Upper lobe of left lung (tissue), 6 donors: ENCODE data around the gene PFAS. TPM values are rescaled to one million over a fixed set of nuclear protein-coding genes. Genes with fewer than 3 reads are reported as not detected.

Experiments used
- ATAC-seq, 2 donors: fragments of 200-7000 bp; cut with Tn5 transposase; one replicate each; pipeline ENCODE4 v1.9.1; 2022; ENCODE audit warnings: mild to moderate bottlenecking in 2 of 2, moderate library complexity in 2 of 2; ENCODE audit not compliant: low FRiP score in 2 of 2
- DNase-seq, 2 donors: peaks; one replicate each; pipeline ENCODE4 v3.0.0-alpha.2; 2019 to 2020
- H3K27ac ChIP-seq, 4 donors: fragments of 200-600 bp; sonication (generic); one replicate each; pipeline ENCODE4 v1.5.1; 2016 to 2019
- H3K27me3 ChIP-seq, 4 donors: fragments of 200-600 bp; sonication (generic); one replicate each; pipeline ENCODE4 v1.5.1; 2017 to 2019
- H3K36me3 ChIP-seq, 4 donors: fragments of 200-600 bp; sonication (generic); one replicate each; pipeline ENCODE4 v1.5.1; 2016 to 2019
- H3K4me1 ChIP-seq, 4 donors: fragments of 200-600 bp; sonication (generic); one replicate each; pipeline ENCODE4 v1.5.1; 2018 to 2019
- H3K4me3 ChIP-seq, 4 donors: fragments of 200-600 bp; sonication (generic); one replicate each; pipeline ENCODE4 v1.5.1; 2017 to 2019; ENCODE audit warnings: mild to moderate bottlenecking in 2 of 4, moderate library complexity in 1 of 4
- H3K9me3 ChIP-seq, 4 donors: fragments of 200-600 bp; sonication (generic); one replicate each; pipeline ENCODE4 v1.5.1; 2018 to 2019
- CTCF ChIP-seq, 6 experiments: fragments of 450-650 bp in 4 of 6; fragments of 200-600 bp in 2 of 6; sonication (generic) in 2 of 6; IDR thresholded peaks; one replicate each; pipeline ENCODE4 v1.5.1; 2016 to 2019; ENCODE audit warnings: antibody characterized with exemption in 6 of 6
- EP300 ChIP-seq, 4 donors: sonication (generic); formaldehyde crosslinking; IDR thresholded peaks; one replicate each; pipeline ENCODE4 v1.5.1; 2017; ENCODE audit warnings: antibody characterized with exemption in 4 of 4, control low read depth in 2 of 4
- POLR2A ChIP-seq, 4 donors: fragments of 450-650 bp; IDR thresholded peaks; one replicate each; pipeline ENCODE4 v1.5.1; 2016 to 2017; ENCODE audit warnings: antibody characterized with exemption in 4 of 4, mild to moderate bottlenecking in 2 of 4
- POLR2AphosphoS5 ChIP-seq, 2 donors: sonication (generic); formaldehyde crosslinking; IDR thresholded peaks; one replicate each; pipeline ENCODE4 v1.5.1; 2017; ENCODE audit warnings: antibody characterized with exemption in 2 of 2
- WGBS, 2 donors: methylation state at CpG; one replicate each; pipeline ENCODE4 v1.1.5; 2017 to 2018; 5-methylcytosine and 5-hydroxymethylcytosine counted together
- total RNA-seq, 6 donors: library from RNA; depleted of rRNA in 4 of 6; stranded (reverse); fragments of >200 nt in 4 of 6; gene quantifications; one replicate each; pipeline versions ENCODE4 v1.1.0 to v1.2.1, GENCODE V29; 2016 to 2021
- donor health status: DM: no; HTN: no; CAD: no; lungs with moderate emphysema.
- donor health status: DM: no; HTN: yes; CAD: no; lungs with severe emphysema.

The PFAS gene
- total RNA-seq, 6 donors from 2014 or later = 11.9 to 60.8 (median 29.5) TPM

GRCh38 chr17:8221663-8222379, 27.3 kb upstream of the PFAS start:
- ATAC-seq (peak; percentile 78 to 89), DNase-seq (peak; percentile 85 to 90)
- peaks cover 14 to 37% (median 19%) of the 10 kb centered on the region in 4 donors for H3K4me1 ChIP-seq
- TF ChIP-seq POLR2A (IDR thresholded peaks at IDR 0.05) (no peak), CTCF (IDR thresholded peaks at IDR 0.05) (no peak), EP300 (IDR thresholded peaks at IDR 0.05) (no peak), POLR2AphosphoS5 (IDR thresholded peaks at IDR 0.05) (no peak)
- no peaks in the 10 kb centered on the region for H3K36me3 ChIP-seq
- H3K9me3 ChIP-seq = no peaks in the 10 kb centered on the region
- no peaks in the 10 kb centered on the region for H3K27me3 ChIP-seq
- H3K27ac ChIP-seq = peak overlapping the region; percentile 96 to 99 (median 98)
- WGBS, 2 donors = 0 to 1% methylated on average over 21 to 40 of the region's 40 CpGs
- H3K4me3 ChIP-seq = peak overlapping the region; percentile 60 to 76 (median 70)

GRCh38 chr17:8222380-8222629, 26.8 kb upstream of the PFAS start:
- peak overlapping the region; percentile 96 to 99 (median 98) for H3K27ac ChIP-seq

DNA sequence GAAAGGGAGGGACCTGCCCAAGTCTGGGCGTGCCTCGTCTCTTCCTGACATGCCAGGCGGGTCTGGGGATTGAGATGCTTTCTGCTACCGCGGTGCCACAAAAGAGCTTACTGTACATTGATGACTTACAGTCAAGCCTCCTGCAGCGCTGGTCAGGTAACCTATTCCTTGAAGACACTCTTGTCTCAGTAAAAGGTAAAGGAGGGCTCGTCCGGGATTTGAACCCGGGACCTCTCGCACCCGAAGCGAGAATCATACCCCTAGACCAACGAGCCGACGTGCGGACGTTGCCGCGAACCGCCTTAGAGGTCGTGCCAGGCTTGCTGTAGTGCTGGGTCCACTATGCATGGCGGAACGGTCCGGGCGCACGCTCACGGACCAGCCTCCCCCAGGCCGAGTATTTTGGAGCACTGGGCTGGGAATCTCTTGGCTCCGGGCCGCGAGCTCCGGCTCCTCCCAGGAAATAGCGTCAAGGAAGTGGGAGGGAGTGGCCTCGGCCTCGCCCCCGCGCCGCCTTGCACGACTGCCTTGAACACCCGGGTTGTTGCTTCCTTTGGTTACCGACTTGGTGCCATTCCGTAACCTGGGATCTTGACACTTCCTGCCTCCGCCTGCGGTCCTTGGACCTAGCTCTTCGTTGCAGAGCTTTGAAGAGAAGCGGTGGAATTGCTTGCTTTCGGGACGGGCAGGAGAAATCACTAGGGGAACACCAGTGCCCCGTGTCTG, 26.3 kb upstream of the PFAS start:
- Histone ChIP-seq H3K27me3 (no peaks in the 10 kb centered on the region), H3K4me3 (peak overlapping the region; percentile 60 to 76 (median 70))
- WGBS, 2 donors = 0 to 1% methylated on average over 13 to 48 of the region's 49 CpGs

More at GRCh38 chr17:8222380-8222629, 26.8 kb upstream of the PFAS start:
- Histone ChIP-seq H3K4me1 (peaks cover 17 to 40% (median 20%) of the 10 kb centered on the region in 4 donors), H3K4me3 (peak overlapping the region; percentile 60 to 76 (median 70)), H3K36me3 (peaks cover 0 to under 1% (median under 1%) of the 10 kb centered on the region in 4 donors), H3K27me3 (no peaks in the 10 kb centered on the region), H3K9me3 (no peaks in the 10 kb centered on the region)
- ATAC-seq (peak; percentile 34 to 65), DNase-seq (no peak)
- 1 to 2% methylated on average over 9 of the region's 9 CpGs for WGBS, 2 donors
- TF ChIP-seq CTCF (IDR thresholded peaks at IDR 0.05) (no peak), POLR2A (IDR thresholded peaks at IDR 0.05) (no peak), POLR2AphosphoS5 (IDR thresholded peaks at IDR 0.05) (peak in 1 of 2 donors; percentile 32), EP300 (IDR thresholded peaks at IDR 0.05) (no peak)

GRCh38 chr17:8223356-8224126, 25.5 kb upstream of the PFAS start:
- H3K27me3 ChIP-seq = no peaks in the 10 kb centered on the region
- peaks cover 6 to 13% (median 12%) of the 10 kb centered on the region in 4 donors for H3K36me3 ChIP-seq
- ATAC-seq (peak; percentile 11 to 16), DNase-seq (peak; percentile 71 to 88)
- peak overlapping the region; percentile 60 to 76 (median 70) for H3K4me3 ChIP-seq
- TF ChIP-seq CTCF (IDR thresholded peaks at IDR 0.05) = peak in 1 of 6 experiments; percentile 38
- no peak for TF ChIP-seq EP300 (IDR thresholded peaks at IDR 0.05)
- 11 to 22% methylated on average over 23 to 27 of the region's 27 CpGs for WGBS, 2 donors
- no peaks in the 10 kb centered on the region for H3K9me3 ChIP-seq
- peaks cover 17 to 40% (median 21%) of the 10 kb centered on the region in 4 donors for H3K4me1 ChIP-seq
- H3K27ac ChIP-seq = peak overlapping the region; percentile 96 to 99 (median 98)

More for the DNA sequence above, 26.3 kb upstream of the PFAS start:
- ATAC-seq = peak; percentile 83 to 92
- DNase-seq = peak; percentile 94 to 97
- peaks cover under 1 to 6% (median 5%) of the 10 kb centered on the region in 4 donors for H3K36me3 ChIP-seq
- no peaks in the 10 kb centered on the region for H3K9me3 ChIP-seq
- TF ChIP-seq EP300 (IDR thresholded peaks at IDR 0.05) (peak in 1 of 4 donors; percentile 29), CTCF (IDR thresholded peaks at IDR 0.05) (no peak), POLR2A (IDR thresholded peaks at IDR 0.05) (peak in 2 of 4 donors; percentile 35 to 83), POLR2AphosphoS5 (IDR thresholded peaks at IDR 0.05) (peak; percentile 76 to 89)
- peaks cover 17 to 40% (median 21%) of the 10 kb centered on the region in 4 donors for H3K4me1 ChIP-seq
- H3K27ac ChIP-seq = peak overlapping the region; percentile 96 to 99 (median 98)
